GM12872 (cell line): Measurements from ENCODE around the gene GPSM1.

ENCODE experiments used
- TF ChIP-seq, protein P1 (sequence below): IDR thresholded peaks from 3 replicates; pipeline ENCODE4 v1.5.1; 2011; ENCODE audit warnings: low read depth, mild to moderate bottlenecking, low read length, moderate library complexity; ENCODE audit not compliant: insufficient read depth

GPSM1 gene

DNA sequence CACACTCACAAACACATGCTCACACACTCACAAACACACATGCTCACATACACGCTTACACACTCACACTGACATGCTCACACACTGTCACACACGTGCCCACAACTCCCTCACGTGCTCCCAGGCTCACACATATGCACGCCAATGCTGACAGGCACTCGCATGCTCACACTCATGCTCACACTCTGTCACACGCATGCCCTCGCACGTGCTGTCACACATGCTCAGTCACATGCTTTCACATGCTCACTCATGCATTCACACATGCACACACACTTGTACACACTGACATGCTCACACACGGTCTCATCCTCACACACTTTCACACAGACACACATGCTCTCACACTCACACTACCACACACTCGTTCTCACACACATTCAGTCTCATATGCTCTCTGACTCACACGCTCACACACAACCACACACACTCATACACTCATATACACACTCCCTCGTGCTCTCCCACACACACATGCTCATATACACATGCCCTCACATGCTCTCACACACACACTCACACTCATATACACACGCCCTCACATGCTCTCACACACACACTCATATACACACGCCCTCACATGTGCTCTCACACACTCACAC is 33.8 kb upstream of the GPSM1 start:
- TF ChIP-seq, protein P1, sequence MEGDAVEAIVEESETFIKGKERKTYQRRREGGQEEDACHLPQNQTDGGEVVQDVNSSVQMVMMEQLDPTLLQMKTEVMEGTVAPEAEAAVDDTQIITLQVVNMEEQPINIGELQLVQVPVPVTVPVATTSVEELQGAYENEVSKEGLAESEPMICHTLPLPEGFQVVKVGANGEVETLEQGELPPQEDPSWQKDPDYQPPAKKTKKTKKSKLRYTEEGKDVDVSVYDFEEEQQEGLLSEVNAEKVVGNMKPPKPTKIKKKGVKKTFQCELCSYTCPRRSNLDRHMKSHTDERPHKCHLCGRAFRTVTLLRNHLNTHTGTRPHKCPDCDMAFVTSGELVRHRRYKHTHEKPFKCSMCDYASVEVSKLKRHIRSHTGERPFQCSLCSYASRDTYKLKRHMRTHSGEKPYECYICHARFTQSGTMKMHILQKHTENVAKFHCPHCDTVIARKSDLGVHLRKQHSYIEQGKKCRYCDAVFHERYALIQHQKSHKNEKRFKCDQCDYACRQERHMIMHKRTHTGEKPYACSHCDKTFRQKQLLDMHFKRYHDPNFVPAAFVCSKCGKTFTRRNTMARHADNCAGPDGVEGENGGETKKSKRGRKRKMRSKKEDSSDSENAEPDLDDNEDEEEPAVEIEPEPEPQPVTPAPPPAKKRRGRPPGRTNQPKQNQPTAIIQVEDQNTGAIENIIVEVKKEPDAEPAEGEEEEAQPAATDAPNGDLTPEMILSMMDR: no peak

DNA sequence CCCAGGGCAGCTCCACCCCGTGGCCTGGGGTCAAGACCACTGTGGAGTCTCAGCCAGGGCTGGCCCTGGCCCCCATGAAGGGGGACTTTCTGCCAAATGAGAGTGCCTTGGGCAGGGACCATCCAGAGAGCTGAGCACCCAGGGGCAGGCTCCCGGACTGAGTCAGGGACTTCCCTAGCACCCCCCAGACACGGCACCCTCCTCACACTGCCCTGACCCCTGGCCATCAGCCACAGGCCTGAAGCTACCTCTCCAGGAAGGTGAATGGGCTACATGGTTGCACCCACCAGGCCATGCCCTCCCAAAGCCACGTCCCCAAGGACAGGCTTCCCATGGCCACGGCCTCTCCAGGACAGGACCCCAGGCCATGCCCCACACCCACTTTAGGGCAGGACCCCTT is 32.9 kb upstream of the GPSM1 start:
- TF ChIP-seq, protein P1: no peak

GRCh38 chr9:136295055-136295454 is 32.3 kb upstream of the GPSM1 start:
- TF ChIP-seq, protein P1: no peak

DNA sequence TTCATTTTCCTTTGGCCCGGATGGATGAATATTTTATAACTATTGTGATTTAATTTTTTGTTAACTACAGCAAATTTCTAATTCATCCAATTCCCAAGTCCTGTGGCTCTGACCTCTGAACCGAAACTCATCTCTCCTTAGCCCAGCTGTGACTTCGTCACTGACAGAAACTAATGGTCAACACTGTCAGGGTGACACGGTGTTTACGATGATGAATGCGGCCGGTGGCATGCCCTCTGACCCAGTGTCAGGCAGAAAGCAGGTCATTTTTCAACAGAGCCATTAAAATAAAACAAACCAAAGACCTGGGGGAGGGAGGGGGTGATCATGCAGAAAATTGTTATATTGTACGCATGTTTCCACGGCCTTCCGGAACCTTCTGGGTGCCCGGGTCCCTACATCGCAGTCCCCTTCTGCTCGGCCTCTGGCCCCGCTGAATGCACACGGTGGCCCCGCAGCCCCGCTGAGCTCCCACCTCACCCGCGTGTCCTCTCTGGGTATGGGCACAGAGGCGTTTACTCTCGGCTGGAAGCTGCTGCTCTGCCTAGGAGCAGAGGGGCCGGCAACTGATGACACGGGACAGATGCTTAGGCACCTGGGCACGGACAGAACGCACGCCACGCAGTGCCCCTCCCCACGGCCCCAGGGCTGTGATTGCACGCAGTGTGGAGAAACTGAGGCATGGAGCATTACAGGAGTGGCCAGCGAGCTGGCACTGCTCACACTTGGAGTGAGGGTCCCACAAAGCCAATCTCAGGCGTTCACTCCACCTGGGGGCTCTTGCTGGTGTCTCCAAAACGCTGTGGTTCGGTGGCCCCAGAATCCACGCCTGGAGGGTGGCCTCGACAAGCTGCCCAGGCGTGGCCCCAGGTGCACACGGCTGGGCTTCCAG is 31.6 kb upstream of the GPSM1 start:
- TF ChIP-seq, protein P1: no peak

DNA sequence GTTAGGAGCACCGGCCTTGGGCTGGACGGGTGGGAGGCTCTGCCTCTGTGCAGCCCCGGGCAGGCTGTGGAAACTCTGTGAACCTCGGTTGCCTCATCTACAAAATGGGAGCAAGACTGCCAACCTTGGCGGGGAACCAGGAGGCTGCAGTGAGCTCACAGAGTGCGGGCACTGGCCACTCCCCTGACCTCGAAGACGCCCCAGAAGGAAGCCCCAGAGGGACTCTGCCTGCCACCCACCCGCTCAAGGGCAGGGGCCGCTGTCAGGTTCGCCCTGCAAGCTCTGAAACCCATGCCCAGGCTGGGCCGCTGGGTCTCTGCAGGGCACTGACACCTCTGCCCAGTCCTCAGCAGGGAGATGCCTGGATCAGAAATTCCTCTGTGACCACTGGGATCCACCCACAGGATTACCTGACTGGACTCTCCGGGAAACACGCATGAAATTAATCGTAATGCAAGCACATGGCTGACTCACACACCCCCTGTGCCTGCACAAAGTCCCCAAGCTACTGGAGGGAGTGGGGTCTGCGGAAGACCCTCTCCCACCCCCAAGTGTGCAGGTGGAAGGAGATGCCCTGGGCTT is 30.8 kb upstream of the GPSM1 start:
- TF ChIP-seq, protein P1: no peak

DNA sequence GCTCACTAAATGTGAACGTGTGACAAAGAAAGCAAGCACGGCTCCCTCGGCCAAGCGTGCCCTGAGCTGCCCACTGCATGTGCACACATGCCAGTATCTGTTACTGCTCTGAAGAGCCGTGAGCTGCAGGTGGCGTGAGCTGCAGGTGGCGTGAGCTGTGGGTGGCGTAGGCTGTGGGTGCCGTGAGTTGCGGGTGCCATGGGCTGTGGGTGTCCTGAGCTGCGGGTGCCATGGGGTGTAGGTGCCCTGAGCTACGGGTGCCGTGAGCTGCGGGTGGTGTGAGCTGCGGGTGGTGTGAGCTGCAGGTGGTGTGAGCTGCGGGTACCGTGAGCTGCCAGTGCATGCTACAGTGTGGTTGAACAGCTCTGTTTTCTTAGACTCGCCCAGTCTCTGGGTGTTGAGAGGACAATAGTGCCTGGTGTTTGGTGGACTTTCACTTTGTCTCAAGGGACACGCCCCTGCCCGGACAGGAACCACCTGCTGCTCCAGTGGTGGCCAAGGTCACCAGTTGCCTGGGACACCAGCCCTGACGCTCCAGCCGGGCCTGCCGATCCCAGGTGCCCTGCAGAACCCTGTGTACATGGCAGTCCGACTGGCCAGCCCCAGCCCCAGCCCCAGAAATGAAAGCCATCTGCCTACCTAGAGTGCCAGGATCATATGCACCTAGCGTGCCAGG is 30.2 kb upstream of the GPSM1 start:
- TF ChIP-seq, protein P1: no peak
